Ishikawa (cell line): ENCODE data around the gene ATG7.

Experiments
- CEBPB ChIP-seq: IDR thresholded peaks from 2 replicates; pipeline ENCODE4 v1.6.1; 2012
- CREB1 ChIP-seq: IDR thresholded peaks from 2 replicates; pipeline ENCODE4 v1.6.1; 2012; ENCODE audit warnings: low read depth
- EGR1 ChIP-seq: IDR thresholded peaks from 2 replicates; pipeline ENCODE4 v1.6.1; 2012
- EP300 ChIP-seq: IDR thresholded peaks from 2 replicates; pipeline ENCODE4 v1.6.1; 2012; ENCODE audit warnings: borderline replicate concordance
- FOXM1 ChIP-seq: IDR thresholded peaks from 2 replicates; pipeline ENCODE4 v1.6.1; 2012; ENCODE audit warnings: low read depth, borderline replicate concordance
- NFIC ChIP-seq: IDR thresholded peaks from 2 replicates; pipeline ENCODE4 v1.6.1; 2012
- RAD21 ChIP-seq: IDR thresholded peaks from 2 replicates; pipeline ENCODE4 v1.6.1; 2012; ENCODE audit warnings: low read depth
- REST ChIP-seq: IDR thresholded peaks from 2 replicates; pipeline ENCODE4 v1.6.1; 2012; ENCODE audit warnings: low read depth, mild to moderate bottlenecking
- TAF1 ChIP-seq: IDR thresholded peaks from 2 replicates; pipeline ENCODE4 v1.6.1; 2012; ENCODE audit warnings: low read depth, mild to moderate bottlenecking
- TCF12 ChIP-seq: IDR thresholded peaks from 2 replicates; pipeline ENCODE4 v1.6.1; 2012; ENCODE audit warnings: low read depth
- TEAD4 ChIP-seq: IDR thresholded peaks from 2 replicates; pipeline ENCODE4 v1.6.1; 2012
- USF1 ChIP-seq: IDR thresholded peaks from 2 replicates; pipeline ENCODE4 v1.6.1; 2012
- YY1 ChIP-seq: IDR thresholded peaks from 2 replicates; pipeline ENCODE4 v1.6.1; 2012; ENCODE audit warnings: low read depth

DNA sequence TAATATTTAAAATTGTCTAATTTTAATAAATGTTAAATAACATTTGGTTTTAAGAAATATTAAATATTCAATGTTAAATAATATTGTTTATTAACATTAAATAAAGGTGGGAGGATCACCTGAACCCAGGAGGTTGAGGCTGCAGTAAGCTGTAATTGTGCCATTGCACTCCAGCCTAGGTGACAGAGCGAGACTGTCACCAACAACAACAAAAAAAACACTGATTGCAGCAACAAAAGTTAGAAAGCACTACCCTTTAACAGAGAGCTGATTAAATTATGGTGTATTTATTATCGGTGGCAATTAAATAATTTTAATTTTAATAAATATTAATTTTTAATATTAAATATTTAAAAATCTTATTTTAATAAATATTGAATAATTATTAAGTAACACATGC, 152.1 kb downstream of the ATG7 start:
- TF ChIP-seq TCF12 (no peak), EP300 (no peak), RAD21 (no peak), CEBPB (no peak), FOXM1 (no peak), TAF1 (no peak), REST (no peak), CREB1 (no peak), EGR1 (no peak), TEAD4 (no peak), YY1 (no peak), NFIC (no peak), USF1 (no peak)
